ENCODE measurements around the gene EMILIN2.
A peak's percentile ranks its signal among the peaks of the same experiment; 100 is the strongest.

EMILIN2 gene

GRCh38 chr18:2917259-2918047 is 70.6 kb downstream of the EMILIN2 start:
- DNase-seq = no peak

- no peak for DNase-seq
Measured at GRCh38 chr18:2918761-2919550, 72.2 kb downstream of the EMILIN2 start.

GRCh38 chr18:2919600-2919999 is 72.8 kb downstream of the EMILIN2 start:
- DNase-seq = no peak

GRCh38 chr18:2920027-2920426 is 73.2 kb downstream of the EMILIN2 start:
- DNase-seq = no peak

GRCh38 chr18:2920546-2921343 is 73.9 kb downstream of the EMILIN2 start:
- DNase-seq = no peak

GRCh38 chr18:2921778-2922177 is 75.0 kb downstream of the EMILIN2 start:
- no peak for DNase-seq

- no peak for DNase-seq
Measured at GRCh38 chr18:2923464-2923863, 76.7 kb downstream of the EMILIN2 start.

- DNase-seq = no peak
Measured at GRCh38 chr18:2924920-2925319, 78.1 kb downstream of the EMILIN2 start.

- DNase-seq = no peak
Measured at GRCh38 chr18:2926528-2926927, 79.7 kb downstream of the EMILIN2 start.

GRCh38 chr18:2927745-2928144 is 80.9 kb downstream of the EMILIN2 start:
- DNase-seq = no peak

DNA sequence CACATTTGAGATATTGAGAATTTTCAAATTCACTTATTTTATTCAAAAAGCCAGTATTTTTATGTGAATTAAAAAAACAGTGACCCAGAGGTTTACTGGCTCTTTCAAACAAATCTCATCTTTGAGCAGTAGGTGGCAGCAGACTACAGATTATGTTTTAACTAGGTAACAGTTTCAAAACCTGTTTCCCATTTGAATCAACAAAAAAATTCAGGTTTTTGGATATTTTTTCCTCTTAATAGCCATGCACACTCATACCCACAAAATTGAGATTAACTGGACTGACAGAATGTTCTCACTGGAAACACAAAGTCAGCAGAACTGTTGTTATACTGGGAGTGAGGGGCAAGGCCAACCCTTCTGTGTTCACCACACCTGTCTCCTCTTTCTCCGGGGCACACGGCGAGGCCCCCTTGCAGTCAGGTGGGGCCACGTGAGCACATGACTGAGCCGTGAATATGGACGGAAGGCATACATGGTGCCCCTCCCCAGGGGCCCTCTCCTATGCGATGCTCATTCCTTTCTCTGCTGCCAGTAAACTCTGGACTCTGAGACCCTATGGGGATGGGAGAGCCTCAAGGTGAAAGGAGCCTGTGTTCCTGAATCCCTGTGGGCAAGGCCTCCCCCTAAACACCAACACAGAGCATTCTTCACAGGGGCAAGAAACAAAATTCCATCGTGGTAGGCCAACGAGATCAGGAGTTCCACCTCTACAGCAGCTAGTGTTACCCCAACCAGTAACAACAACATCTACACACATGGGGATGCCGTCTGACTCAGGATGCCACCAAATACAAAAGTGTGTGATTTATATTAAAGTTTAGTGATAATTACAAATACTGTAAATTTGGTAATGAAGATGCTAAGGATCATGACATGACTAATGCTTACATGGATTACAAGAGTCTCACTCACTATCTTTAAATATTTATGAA is 85.7 kb downstream of the EMILIN2 start:
- peak; percentile 22 for DNase-seq

GRCh38 chr18:2933995-2934394 is 87.2 kb downstream of the EMILIN2 start:
- DNase-seq = no peak

DNA sequence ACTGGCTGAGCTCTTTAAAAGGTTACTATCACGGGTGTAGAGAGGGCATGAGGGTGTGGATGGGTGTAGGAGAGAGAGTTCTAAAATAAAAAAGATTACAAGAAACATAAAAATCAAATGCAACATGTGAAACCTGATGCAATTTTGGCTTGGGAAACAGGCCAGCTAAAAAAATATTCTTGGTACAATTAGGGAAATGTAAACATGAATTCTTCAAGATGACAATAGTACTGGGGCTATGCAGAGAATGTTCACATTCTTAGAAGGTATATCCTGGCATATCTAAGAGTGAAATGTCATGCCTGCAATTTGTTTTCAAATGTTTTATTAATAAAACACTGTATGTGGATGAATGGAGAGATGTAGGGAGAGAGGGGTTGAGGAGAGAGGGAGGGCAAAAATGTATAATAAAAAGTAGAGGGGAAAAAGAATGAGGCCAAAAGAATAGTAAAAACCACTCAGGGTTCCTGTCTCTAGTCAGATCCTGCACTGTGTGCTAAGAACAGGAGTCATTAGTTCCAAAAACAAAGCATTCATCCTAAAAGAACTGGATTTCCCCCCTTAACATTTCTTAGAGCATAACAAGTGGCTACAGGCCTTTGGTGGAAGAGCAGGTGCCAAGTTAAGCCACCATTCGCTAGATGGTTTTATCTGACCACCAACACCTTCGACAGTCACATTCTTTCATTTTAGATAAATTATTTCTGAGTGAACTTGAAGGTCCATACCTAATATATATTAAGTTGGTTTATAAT is 88.8 kb downstream of the EMILIN2 start:
- no peak for DNase-seq

DNA sequence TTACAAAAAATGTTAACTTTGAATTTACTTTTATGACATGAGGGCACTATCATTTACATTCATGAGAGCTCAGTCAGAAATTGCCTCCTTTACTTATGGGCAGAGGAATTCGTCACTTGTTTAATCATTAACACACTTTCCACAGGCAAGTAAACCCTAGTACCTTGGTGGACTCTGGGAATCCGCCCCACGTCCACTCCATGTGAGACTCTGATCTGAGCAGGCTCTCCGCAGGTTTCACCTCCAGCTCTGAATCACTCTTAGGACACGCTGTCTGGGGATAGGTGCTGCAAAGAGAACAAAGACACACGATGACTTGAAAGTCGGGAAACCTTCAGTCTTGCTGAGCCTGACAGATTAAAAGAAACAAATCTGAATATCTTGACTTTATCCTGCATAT is 92.5 kb downstream of the EMILIN2 start:
- DNase-seq = no peak

- DNase-seq = no peak
Measured at GRCh38 chr18:2948038-2948437, 101.2 kb downstream of the EMILIN2 start.

GRCh38 chr18:2952605-2953004 is 105.8 kb downstream of the EMILIN2 start:
- no peak for DNase-seq

- no peak for DNase-seq
Measured at GRCh38 chr18:2953935-2954653, 107.3 kb downstream of the EMILIN2 start.

GRCh38 chr18:2954869-2955645 is 108.3 kb downstream of the EMILIN2 start:
- DNase-seq = no peak

- no peak for DNase-seq
Measured at GRCh38 chr18:2956056-2956455, 109.2 kb downstream of the EMILIN2 start.

DNA sequence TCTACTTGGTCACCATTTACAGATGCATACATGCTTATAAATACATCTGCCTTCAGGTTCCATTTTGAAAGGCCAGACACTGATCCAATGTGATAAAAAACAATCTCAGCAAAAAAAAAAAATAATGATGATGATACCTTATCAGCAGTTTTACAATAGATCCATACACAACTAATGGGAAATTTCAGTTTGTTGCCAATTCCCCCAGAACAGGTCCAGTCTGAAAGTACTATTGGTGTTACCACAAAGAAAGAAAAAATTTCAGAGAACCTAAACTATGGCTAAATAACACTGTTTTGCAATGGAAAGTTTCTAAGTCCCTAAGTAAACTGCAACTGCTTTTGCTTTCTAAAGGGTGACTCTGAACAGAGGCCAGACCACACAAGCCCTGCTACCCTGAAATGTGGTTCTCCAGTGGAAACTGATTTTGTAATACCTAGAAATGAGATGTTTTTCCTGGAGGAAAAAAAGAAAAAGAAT is 112.1 kb downstream of the EMILIN2 start:
- DNase-seq = no peak

Data from NCI-H1105 treated with DMSO at 0.1 percent for 48 hours (cell line).